Measurements from ENCODE around the gene MERTK. TPM values are rescaled to one million over a fixed set of nuclear protein-coding genes. Genes with fewer than 3 reads are reported as not detected.
"Not testable (repeated sequence)": the region's sequence is repeated elsewhere in the genome, so short reads cannot be mapped to it uniquely, and the experiment has no call there.

MERTK gene
- polyA plus RNA-seq, 12 donors: 2.4 to 9.1 (median 4.3) TPM; not detected in 1

DNA sequence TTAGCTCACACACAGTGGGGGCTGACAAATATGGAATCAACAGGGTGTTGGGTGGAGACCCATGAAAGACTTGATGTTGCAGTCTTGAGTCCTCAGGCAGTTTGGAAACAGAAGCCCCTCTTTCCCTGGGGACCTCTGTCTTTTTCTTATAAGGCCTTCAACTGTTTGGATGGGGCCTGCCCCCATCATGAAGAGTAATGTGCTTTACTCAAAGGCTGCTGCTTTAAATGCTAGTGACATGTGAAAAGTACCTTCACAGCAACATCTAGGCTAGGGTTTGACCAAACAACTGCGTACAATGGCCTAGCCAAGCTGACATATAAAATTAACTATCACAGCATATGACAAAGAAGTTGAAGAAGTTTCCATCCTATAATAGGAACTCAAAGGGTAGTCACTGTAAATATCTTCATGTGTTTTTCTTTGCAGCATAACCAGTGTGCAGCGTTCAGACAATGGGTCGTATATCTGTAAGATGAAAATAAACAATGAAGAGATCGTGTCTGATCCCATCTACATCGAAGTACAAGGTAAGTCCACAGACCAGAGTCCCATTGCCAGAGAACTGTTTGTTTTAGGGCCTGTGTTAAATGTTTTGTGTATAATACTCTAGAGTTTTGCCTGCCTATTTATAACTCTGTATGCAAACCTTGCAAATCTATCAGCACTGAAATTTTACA lies 46.3 kb downstream of the MERTK start:
- no peak for DNase-seq

DNA sequence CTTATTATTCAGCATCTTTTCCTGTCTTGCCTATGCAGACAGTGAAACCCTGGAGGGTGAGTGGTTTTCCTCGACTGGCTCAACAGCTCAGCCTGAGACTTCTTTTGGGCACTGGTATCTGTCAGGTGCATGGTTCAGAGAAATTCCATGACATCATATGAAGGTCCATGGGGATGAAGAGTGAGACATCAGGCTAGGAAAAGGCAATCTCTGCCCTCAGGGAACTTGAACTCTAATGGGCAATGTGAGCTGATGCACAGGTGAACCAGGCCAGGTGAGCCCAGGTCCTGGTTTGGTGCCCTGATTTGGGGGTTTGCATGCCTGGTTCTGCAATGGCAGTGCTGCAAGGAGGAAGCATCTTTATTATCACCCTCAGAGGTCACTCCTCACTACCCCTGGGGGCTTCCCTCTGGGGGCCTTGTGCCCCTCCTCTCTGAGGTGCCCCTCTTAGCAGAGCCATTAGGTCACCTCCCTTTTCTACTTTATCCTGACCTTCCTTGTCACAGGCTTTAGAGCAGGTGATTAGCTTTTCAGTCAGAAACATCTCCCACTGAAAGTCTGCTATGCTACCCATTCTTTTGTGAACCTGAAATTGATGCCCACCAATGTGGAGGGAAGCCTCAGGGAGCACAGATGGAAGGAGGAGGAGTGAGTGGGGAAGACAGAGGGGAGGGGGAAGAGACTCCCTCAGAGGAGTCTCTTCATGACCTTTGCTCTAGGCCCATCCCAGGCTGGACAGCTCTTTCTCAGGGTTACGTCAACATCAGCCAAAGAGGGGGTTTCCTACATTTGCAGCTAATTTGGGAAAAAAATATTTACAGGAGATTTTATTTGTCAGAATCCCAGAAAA lies 47.3 kb downstream of the MERTK start:
- DNase-seq: no peak

DNA sequence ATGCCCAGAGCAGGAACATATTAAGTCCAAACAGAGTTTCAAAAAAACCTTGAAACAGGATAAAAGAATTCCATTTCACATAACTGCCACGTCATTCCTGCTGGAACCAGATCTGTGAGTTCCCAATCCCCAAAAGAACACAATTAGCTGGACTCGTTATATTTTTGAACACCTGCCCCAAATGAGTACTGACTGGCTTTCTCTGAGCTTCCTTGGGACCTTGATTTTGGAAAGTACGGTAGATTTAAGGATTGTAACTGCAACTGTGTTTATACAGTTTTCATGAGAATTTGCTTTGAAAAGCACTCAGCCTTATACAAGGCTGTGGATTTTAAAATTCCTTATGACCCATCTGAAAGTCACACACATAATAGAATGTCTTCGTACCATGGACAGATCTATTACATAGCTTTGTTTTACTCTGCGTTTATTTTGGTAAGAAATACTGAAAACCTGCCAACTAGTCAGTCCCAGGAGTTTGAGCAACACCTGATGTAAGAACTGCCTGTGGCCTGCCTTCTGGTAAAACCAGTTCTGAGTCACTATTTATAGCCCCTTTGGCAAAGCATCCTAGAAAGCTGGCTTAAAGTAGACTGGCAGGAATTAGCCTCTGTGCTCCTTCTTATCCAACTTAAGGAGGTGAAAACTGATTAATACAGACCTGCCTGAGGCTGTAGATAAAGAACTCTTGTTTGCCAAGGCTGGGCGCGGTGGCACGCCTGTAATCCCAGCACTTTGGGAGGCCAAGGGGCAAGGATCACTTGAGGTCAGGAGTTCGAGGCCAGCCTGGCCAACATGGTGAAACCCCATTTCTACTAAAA lies 48.1 kb downstream of the MERTK start:
- no peak for DNase-seq

DNA sequence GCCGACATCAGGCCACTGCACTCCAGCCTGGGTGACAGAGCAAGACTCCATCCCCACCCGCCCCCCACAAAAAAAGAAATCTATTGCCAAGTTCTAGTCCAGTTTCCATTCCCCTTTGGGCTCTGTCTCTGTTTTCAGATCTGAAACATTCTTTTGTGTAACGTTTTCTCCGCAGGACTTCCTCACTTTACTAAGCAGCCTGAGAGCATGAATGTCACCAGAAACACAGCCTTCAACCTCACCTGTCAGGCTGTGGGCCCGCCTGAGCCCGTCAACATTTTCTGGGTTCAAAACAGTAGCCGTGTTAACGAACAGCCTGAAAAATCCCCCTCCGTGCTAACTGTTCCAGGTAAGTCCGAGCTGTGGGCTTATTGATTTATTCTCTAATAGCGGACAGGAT lies 48.8 kb downstream of the MERTK start:
- no peak for DNase-seq

DNA sequence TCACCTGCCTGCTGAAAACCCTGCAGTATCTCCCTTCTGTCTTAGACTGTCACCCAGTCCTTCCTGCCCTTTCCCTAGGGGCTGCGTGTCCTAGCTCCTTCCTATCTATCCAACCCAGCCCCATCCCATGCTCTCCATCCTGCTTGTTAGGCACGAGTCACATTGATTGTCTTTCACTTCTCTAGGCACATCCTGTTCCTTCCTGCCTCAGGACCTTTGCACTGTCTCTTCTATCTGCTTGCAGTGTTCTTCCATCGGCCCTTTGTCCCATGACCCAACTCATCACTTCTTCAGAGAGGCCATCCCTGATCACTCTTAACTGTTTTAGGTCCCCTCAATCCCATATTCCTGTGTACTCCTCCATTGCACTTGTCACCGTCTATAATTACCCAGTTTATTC lies 50.4 kb downstream of the MERTK start:
- DNase-seq: no peak

DNA sequence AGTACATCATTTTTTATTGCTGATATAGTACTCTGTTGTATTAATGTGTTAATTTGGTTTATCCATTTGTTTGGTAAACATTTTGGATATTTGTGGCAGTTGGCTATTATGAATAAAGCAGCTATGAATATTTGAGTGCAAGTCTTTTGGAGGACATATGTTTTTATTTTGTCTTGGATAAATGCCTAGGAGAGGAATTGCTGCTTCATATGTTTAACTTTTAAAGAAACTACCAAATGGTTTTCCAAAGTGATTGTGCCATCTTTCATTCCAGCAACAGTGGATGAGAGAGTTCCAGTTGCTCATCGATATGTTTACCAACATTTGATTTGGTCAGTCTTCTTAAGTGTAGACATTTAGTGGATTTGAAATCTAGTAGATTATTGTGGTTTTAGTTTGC lies 51.8 kb downstream of the MERTK start:
- no peak for DNase-seq

DNA sequence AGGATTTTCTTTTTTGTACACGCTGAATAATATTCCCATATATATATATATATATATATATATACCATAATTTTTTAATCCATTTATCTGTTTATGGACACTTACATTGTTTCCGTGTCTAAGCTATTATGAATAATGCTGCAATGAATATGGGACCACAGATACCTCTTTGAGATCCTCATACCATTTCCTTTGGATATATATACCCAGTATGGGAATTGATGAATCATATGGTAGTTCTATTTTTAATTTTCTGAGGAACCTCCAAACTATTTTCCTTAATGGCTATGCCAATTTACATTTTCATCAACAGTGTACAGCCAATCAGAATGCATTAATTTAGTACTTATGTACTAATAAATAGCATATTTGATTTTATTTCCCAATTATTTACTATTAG lies 53.1 kb downstream of the MERTK start:
- no peak for DNase-seq

DNA sequence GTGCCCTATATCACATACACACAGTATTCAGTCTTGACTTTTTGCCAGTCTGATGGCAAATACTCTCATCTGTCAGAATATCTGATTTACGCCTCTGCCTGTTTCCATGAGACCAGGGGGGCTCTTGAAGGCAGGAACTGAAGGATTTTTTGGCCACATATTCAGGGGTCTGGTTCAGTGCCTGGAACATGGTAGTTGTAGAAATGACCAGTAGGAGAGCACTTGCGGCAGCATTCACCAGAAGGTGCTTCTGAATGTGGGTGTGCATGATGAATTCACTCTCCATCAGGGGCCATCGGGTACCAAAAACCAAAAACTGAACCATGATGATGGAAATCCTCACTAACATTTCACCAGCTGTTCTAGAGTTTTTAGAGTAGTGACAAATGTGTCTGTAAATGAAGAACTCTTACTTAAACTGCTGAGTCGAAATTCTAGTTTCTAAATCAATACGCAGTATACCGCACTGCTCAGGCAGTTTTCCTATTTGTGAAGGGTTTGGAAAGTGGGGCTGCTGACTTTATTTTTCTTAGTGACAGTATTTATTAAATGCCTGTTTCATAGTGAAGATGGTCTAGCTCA lies 54.6 kb downstream of the MERTK start:
- DNase-seq: no peak

DNA sequence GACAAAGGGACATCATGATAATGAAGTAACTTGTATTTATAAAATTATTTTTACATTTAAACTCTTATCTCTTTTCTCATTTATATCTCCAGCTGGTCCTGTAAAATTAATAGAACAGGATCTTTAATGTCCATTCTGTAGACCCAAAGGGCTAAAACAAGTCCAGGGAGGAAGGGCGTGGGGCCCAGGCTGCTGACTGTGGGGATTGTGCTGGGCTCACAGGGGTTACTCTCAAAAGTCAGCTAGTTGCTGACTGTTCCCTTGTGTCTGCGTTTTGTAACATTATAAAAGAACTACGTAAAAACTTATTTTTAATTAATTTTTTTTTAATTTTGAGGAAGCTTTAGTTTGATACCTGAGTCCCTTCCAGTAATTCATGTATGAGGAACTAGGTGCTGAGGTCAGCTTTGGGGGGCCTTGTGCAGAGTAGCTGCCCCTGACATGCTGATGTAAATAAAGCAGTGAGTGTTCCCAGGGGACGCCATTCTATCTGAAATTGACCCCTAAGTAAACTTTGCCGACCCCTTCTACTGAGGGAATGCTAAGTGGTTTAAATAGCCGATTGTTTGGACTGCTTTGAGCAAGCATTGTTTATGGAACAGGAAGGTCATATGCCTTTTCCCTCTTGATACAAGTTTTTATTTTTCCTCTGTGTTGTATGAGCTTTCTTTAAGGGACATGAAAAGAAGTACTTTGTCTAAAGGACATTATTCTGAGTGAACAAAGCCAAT lies 56.4 kb downstream of the MERTK start:
- DNase-seq: no peak

DNA sequence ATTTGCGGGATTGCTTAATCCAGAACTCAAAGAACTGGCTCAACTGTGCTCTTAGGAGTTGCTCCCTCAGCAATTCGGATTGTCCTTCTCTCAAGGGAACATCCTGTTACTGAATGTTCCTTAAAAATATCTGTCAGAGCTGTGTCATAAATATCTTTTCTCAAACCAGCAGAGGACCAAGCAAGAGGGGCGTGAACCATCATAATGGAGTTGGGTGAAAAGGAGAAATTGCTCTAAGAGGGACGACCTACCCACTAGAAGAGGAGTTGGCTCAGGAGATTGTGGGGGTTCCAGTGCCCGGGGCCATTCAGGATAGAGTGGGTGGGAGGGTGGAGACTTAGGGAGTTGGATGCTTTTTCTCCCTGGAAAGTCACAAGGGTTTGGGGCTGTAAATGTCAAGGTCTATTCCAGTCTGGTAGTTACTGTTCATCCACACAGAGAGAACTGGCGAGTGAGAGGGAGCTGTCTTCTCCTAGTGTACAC lies 59.5 kb downstream of the MERTK start:
- no peak for DNase-seq

DNA sequence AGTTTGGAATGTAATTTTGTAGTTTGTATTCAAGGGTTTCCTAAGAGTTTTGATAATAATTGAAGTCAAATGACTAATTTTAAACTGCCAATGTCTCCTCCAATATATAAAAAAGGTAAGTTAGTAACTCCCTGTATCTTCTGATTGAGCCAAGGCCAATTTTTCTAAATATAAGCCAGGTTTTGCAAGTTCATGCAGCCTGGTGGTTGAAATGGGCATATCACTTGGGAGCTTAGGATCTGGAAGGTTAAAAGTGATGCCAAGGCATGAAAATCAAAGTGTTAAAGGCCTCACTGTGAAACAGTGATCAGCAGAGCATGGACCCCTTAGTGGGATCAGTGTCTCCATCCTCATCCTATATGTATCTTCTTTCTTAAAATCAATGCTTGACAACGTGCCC lies 60.5 kb downstream of the MERTK start:
- no peak for DNase-seq

DNA sequence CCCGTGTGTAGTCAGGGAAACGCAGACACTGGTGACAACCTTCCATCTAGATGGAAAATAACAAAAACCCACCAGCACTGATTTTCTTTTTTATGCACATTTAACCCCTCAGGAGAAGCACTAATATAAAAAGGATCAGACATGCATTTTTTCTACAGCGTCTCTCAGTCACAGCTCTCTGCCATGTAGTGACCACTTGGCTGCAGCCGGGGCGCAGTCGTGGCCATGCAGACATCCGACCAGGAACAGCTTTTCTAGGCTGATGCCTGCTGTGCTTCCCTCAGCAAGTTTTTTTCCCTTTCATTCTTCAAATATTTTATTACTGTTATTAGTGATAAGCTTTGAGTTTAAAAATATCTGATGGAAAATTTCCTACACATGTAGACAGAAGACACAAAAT lies 63.3 kb downstream of the MERTK start:
- no peak for DNase-seq

DNA sequence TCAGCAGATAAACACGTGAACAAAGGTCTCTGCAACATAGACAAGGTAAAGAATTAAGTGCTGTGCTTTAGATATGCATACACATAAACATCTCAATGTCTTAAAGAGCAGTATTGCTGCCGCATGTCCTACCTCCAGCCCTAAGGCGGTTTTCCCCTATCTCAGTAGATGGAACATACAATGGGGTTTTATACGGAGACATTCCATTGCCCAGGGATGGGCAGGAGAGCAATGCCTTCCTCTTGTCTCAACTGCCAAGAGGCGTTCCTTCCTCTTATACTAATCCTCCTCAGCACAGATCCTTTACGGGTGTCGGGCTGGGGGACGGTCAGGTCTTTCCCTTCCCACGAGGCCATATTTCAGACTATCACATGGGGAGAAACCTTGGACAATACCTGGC lies 64.7 kb downstream of the MERTK start:
- DNase-seq: not testable (repeated sequence)

DNA sequence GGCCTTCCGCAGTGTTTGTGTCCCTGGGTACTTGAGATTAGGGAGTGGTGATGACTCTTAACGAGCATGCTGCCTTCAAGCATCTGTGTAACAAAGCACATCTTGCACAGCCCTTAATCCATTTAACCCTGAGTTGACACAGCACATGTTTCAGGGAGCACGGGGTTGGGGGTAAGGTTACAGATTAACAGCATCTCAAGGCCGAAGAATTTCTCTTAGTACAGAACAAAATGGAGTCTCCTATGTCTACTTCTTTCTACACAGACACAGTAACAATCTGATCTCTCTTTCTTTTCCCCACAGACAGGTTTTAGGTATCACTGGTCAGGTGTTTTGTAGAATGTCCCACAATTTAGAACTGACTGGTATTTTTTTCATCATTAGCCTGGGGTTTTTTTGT lies 65.1 kb downstream of the MERTK start:
- not testable (repeated sequence) for DNase-seq

DNA sequence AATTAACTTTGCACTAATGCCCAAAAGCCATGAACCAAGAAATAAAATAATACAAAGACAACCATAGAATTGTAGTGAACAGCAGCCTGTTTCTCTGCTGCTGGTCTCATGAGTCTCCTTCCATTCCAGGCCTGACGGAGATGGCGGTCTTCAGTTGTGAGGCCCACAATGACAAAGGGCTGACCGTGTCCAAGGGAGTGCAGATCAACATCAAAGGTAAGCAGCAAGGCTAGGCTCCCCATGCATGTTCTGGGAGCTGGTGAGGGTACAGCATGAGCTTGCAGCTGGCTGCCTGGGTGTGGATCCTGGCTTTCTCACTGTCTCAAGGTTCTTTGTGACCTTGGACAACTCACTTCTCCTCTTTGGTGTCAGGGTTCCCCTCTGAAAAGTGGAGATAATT lies 66.7 kb downstream of the MERTK start:
- DNase-seq: no peak

DNA sequence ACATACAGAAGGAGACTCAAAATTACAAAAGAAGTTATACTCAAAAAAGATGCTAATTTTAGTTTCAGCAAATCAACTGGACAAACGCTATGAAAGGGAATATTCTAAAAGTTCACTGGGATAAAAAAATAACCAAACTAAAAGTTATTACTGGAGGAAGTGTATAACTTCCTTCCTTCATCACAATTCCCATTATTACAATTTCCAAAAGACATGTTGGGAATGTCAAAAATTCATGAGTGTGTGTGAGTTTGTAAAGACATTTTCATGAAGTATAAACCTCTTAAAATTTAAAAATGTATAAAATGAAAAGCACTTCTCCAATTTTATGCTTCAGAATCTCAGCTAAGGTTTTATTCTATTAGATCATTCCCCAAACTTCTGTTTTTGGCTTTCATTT lies 67.8 kb downstream of the MERTK start:
- DNase-seq: no peak

DNA sequence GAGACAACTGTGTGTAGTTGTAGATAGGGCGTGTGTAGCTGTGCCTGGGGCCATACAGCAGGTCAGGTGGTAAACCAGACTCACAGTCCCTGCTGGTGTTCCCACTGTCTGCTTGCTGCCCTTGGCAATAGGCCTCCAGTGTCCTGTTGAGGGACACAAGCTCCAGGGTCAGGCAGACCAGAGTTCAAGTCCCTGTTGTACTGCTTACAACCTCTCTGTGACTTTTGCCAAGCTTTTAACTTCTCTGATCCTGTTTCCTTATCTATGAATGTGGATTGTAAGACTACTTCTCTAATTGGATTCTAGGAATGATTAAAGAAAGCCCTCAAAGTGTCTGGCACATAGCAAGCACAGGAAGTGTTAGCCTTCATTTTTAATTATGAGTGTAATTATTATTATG lies 68.6 kb downstream of the MERTK start:
- no peak for DNase-seq

DNA sequence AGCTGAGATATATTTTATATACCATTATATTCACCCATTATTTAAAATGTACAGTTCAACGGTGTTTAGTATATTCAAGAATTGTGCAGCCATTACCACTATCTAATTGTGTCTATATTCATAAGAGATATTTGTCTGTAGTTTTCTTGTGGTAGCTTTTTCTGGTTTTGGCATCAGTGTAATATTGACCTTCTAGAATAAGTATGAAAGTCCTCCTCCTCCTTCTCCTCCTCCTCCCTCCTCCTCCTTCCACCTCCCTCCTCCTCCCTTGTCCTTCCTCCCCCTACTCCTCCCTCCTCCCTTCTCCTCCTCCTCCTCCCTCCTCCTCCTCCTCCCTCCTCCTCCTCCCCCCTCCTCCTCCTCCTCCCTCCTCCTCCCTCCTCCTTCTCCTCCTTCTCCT lies 72.0 kb downstream of the MERTK start:
- DNase-seq: no peak

DNA sequence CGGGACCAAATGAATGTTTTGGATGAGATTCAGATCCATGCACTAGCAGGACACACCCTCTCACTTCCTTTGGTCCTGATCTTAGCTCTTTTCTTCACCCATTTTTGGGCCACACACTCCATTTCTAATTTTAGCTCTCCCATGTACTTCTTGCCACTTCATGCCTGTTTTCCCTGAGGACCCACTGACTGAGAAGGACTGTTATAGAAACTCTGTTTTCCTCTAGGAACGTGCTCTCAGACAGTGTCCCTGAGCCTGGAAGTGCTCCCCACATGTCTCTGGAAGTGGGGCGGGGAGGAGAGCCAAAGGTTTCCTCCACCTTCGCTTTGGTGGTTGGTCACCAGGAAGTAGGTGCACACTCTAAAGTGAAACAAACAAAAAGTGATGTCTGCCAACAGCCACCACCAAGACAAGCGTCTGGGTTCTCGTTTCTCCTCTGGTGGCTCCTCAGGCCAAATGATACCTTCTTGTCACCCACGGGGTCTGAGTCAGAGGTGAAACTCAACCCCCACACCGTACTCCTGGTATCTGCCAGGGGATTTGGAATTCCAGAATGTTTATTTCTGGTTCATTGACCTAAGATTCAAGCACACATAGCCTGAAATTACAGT lies 74.7 kb downstream of the MERTK start:
- DNase-seq: no peak

DNA sequence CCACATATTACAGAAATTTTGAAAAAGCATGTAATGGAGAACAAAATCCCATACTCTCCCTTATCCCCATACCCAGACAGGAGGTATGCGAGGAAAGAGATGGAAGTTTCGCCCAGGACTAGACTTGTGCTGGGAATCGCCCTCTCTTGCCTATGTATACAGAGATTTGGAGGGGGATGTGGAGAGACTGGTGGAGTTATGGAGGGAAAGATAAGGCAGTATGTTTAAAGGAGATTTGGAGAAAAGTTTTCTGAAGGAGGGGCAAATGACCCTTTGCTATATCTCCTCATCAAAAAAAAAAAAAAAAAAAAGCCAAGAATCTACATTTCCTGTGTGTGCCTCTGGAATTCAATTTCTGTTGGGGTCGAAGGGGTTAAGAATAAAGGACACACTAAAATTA lies 75.3 kb downstream of the MERTK start:
- DNase-seq: no peak

DNA sequence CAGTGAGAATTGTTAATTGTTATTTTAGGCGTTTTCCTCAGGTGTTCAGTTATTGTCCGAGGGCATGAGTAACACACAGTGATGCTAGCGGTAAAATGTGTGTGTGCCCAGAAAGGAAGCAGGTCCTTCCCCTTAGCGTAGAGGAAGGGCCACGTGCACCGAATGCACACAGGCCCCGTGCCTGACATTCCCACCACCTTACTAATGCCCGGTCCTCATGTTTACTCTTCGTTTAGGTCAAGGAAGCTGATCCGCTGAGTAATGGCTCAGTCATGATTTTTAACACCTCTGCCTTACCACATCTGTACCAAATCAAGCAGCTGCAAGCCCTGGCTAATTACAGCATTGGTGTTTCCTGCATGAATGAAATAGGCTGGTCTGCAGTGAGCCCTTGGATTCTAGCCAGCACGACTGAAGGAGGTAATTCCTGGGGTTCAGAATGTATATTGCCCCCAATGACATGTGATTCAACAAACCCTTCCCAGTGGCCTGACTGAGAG lies 76.7 kb downstream of the MERTK start:
- no peak for DNase-seq

All from muscle of arm (tissue), 12 donors.